A673 (cell line): ENCODE measurements around the gene ETFA.

Experiments
- CTCF ChIP-seq: fragments of 300-800, 200-600 bp; sonication (generic); conservative IDR thresholded peaks from 2 replicates; pipeline ENCODE4 v1.5.1; 2017; ENCODE audit warnings: low read depth, mild to moderate bottlenecking, antibody characterized with exemption, low read length, moderate library complexity, mixed read lengths
- EZH2 ChIP-seq: fragments of 200-600 bp; sonication (generic); IDR thresholded peaks from 2 replicates; pipeline ENCODE4 v1.6.1; 2017; ENCODE audit warnings: borderline replicate concordance, low read depth, mild to moderate bottlenecking, mixed read lengths, antibody characterized with exemption, low read length; ENCODE audit not compliant: poor library complexity, severe bottlenecking

- TF ChIP-seq CTCF (peak; percentile 93), EZH2 (no peak)
Observed at GRCh38 chr15:76190751-76191538, 120.3 kb downstream of the ETFA start.
